Activated T-cell treated with anti-CD3 and anti-CD28 coated beads, Interleukin-2, amount 50 U/mL, for 72 hours (primary cell): ENCODE results near the gene PITX2. TPM values are rescaled to one million over a fixed set of nuclear protein-coding genes. Genes with fewer than 3 reads are reported as not detected.

Experiments used
- ATAC-seq, 2 donors: fragments of 150-1000 bp; cut with Tn5 transposase; replicated peaks in 1 of 2; 2 replicates each; pipeline ENCODE4 v1.10.0; 2021; ENCODE audit warnings: moderate library complexity in 2 of 2, mild to moderate bottlenecking in 1 of 2
- DNase-seq, 2 donors: peaks; one replicate each; pipeline ENCODE4 v3.0.0; 2021 to 2022; ENCODE audit warnings: mixed read lengths in 1 of 2
- H3K27ac Mint-ChIP-seq: one replicate; pipeline ENCODE4 v1.8.0; 2022; ENCODE audit warnings: mild to moderate bottlenecking, moderate library complexity, mixed read lengths
- H3K27me3 Mint-ChIP-seq: one replicate; pipeline ENCODE4 v1.8.0; 2022; ENCODE audit warnings: low read depth, mixed read lengths
- H3K36me3 Mint-ChIP-seq, 2 donors: one replicate each; pipeline ENCODE4 v1.8.0; 2022; ENCODE audit warnings: mixed read lengths in 2 of 2, mild to moderate bottlenecking in 1 of 2; ENCODE audit not compliant: insufficient read depth in 2 of 2
- H3K4me1 Mint-ChIP-seq: one replicate; pipeline ENCODE4 v1.8.0; 2022; ENCODE audit warnings: low read depth, mixed read lengths
- H3K4me3 Mint-ChIP-seq, 2 donors: one replicate each; pipeline ENCODE4 v1.8.0; 2022; ENCODE audit warnings: mild to moderate bottlenecking in 2 of 2, mixed read lengths in 2 of 2, moderate library complexity in 2 of 2
- H3K9me3 Mint-ChIP-seq, 2 donors: one replicate each; pipeline ENCODE4 v1.8.0; 2022; ENCODE audit warnings: mixed read lengths in 2 of 2
- total RNA-seq, 2 donors: library from RNA; stranded (reverse); gene quantifications; one replicate each; pipeline ENCODE4 v1.2.3, GENCODE V29; 2022

PITX2 gene
- total RNA-seq, 2 donors from 2014 or later, result 0.31 TPM; not detected in 1

DNA sequence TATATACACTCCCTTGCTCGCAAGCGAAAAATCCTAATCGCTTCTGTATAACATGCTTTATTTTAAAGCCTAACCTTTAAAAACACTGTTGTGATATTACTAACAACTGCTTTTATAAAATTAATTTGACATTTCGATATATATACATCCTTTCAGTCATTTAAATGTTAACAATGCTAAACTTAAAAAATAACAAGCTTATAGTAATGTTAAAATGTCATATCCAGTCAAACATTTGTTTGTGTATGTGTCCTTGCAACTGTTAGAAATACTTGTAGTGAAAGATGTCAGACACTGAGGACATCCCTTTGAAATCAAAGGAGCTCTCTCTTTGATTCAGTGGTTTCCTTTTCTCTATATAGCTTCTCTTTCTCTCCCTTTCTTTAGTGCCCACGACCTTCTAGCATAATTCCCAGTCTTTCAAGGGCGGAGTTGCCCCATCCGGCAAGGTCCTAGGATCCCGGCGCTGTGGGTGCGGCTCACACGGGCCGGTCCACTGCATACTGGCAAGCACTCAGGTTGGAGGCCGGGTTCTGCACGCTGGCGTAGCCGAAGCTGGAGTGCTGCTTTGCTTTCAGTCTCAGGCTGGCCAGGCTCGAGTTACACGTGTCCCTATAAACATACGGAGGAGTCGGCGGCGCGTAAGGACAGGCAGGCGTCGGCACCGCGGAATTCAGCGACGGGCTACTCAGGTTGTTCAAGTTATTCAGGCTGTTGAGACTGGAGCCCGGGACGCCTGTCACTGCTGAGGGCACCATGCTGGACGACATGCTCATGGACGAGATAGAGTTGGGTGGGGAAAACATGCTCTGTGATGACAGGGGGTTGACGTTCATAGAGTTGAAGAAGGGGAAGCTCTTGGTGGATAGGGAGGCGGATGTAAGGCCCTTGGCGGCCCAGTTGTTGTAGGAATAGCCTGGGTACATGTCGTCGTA lies 5.0 kb downstream of the PITX2 start:
- peak overlapping the region; percentile 53 to 69 for H3K4me3 Mint-ChIP-seq
- H3K27me3 Mint-ChIP-seq, result peaks cover 86% of the 10 kb centered on the region
- no peaks in the 10 kb centered on the region for H3K9me3 Mint-ChIP-seq
- DNase-seq (no peak), ATAC-seq (no peak)
- no peak overlapping the region for H3K27ac Mint-ChIP-seq
- H3K36me3 Mint-ChIP-seq, result peaks cover 3 to 7% of the 10 kb centered on the region in 2 donors
- peaks cover 44% of the 10 kb centered on the region for H3K4me1 Mint-ChIP-seq

DNA sequence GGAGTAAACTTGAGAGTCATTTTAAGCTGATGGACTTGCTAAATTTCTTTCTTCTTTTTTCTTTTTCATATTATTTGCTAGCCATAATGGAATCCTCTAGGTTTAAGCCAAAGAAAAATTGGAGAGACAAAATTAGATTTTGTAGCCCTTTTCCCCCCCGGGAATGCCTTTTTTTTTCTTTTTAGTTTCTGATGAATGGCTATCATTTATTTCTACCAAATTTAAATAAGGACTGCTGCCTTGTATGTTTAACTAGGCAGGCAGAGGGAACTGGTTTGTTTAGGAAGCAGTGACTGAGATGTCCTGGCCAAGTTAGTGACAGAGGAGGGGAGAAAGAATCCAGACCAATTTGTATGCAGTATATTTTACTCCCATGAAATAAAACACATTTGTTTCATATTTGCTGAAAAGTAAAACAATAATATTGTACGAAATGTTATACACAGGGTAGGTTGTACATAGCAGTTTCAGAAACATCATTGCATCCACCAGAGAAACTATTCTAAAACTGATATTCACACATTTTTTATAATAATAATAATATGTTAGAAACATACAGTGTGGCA lies 5.7 kb downstream of the PITX2 start:
- H3K36me3 Mint-ChIP-seq, result peaks cover 3 to 7% of the 10 kb centered on the region in 2 donors
- no peak overlapping the region for H3K27ac Mint-ChIP-seq
- no peak for ATAC-seq

DNA sequence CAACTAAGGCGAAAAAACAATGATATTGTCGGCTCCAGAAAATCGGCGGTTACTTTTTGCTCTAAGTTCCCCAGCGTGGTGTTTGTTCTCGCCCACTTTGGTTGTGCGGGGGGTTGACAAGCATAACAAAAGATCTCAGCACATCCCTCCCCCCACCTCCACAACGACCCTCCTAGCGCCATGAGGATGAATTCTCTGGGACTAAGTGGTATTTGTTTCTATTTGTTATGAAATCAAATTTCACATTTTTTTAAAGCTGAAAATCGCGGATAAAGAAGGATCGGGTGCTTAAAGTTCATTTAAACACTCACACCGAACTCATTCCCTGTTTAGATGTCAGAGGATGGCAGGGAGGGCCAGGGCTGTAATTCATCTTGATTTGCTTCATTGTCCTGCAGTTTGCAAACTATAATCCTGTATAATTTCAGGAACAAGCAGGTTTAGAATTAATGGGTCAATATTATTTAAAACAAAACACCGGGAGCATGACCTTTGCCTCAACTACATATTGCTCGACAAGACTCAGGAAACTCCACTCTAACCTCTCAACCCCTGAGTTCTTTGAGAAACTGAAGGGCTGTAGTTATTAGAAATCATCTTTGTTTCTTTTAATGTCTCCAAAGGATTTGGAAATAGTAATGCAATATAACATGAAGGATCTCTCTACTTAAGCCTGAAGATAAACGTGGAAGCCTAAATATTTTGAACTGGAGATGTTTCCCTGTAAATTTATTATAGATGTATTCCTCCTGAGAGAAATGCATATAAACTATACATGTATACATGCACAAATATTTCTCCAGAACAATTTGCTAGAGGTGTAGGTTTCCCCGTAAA lies 6.4 kb downstream of the PITX2 start:
- Mint-ChIP-seq H3K36me3 (peaks cover 3 to 7% of the 10 kb centered on the region in 2 donors), H3K27ac (no peak overlapping the region), H3K9me3 (no peaks in the 10 kb centered on the region), H3K4me1 (peaks cover 39% of the 10 kb centered on the region), H3K27me3 (peaks cover 92% of the 10 kb centered on the region), H3K4me3 (peak overlapping the region; percentile 47 to 56)
- ATAC-seq, result no peak
- no peak for DNase-seq

More for the DNA sequence above, 5.7 kb downstream of the PITX2 start:
- H3K4me3 Mint-ChIP-seq, result no peak overlapping the region
- no peak for DNase-seq
- H3K9me3 Mint-ChIP-seq, result no peaks in the 10 kb centered on the region
- peaks cover 92% of the 10 kb centered on the region for H3K27me3 Mint-ChIP-seq
- peaks cover 44% of the 10 kb centered on the region for H3K4me1 Mint-ChIP-seq

DNA sequence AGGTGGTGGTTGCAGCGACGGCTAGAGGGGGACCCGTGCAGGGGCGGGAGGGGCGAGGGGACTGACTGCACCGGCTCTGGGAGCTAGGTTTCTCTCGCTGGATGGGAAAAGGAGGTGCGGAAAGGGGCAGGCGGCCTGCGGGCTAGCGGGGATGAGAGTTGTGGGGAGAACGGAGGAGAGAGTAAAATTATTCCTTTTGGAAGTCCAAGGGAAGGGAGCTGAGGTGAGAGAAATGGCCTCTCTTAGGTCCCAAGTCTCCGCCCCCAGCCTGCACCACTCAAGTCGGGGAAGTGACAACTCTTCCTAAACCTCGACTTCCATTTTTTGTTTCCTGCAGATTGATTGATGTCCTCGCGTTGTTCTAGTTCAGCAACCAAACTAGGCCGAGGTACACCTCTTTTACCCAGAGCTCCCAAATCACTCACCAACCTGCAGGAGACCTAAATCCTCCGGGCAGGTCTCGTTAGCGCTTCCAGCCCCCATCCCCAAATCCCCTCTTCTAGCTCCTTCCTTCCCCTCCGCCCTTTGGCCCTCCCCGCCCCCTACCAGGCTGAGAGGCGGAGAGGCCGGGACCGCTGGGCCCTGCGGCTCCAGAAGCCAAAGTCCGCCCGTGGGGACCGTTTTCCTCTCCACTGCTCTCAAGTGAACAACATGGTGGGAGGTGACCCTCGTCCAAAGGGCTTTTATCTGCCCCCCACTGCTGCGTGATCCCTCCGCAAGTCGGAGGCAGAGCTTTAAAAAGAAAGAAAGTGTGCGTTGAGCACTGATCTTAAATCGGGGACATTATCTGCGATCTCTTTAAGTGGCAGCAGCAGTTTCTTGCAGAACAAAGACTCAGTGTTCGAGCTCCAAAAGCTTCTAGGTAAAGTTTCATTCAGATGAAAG lies 7.3 kb downstream of the PITX2 start:
- Mint-ChIP-seq H3K4me1 (peaks cover 33% of the 10 kb centered on the region), H3K27me3 (peaks cover 91% of the 10 kb centered on the region), H3K9me3 (no peaks in the 10 kb centered on the region), H3K4me3 (peak overlapping the region; percentile 47 to 56), H3K36me3 (peaks cover 3 to 7% of the 10 kb centered on the region in 2 donors), H3K27ac (no peak overlapping the region)
- DNase-seq, result no peak
- ATAC-seq, result no peak

DNA sequence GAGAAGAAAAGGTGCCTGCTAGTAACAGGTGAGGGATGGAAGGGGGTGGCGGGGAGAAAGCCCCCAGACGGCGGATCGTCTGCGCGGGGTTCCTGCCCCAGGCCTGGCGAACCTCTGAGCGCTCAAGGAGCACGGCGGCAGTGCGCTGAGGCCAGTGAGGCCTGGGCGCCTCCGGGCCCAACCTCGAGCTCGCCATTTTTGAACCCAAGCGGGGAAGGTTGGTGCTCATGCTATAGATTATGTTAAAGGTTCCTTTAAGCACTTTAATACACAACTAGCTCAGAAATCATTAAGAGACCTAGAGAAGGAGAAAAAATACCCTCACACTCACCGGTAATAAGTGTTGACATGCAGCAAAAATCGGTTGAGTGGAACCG lies 7.9 kb downstream of the PITX2 start:
- H3K4me3 Mint-ChIP-seq, result peak overlapping the region in 1 of 2 donors; percentile 41

DNA sequence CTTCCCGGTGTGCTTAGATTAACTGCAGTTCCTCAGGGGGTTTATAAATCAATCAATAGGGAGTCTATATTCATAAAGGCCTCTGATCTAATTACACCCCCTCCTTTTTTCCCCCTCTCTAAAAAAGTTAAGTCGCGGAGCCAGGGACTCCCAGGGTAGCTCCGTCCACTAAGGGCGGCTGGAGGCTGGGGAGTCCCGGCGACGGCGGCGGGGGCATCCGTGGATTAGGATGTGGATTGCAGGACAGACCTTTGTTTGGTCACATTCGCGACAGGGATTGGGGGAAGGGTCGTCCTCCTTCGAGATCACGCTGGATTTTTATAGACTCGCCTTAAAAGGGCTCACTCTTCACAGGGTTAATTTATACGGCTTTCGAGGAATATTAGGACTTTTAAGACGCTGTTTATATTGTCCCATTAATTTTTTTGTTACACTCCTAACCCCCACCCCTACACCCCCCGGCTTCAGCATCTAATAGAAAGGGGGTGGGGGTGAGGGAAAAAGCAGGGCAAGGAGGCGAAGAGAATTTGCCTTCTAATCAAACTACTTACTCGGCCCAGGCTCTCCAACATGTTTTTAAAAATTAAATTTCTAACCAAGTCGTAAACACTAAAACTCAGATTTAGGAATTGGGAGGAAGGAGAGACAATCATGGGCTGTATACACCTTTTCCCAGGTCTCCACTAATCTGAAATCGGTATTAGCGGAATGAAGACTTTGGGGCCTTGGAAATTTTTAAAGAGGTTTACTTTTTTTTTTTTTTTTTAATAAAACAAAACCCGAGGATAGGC lies 8.5 kb downstream of the PITX2 start:
- H3K9me3 Mint-ChIP-seq, result no peaks in the 10 kb centered on the region
- peaks cover 90% of the 10 kb centered on the region for H3K27me3 Mint-ChIP-seq
- no peak overlapping the region for H3K27ac Mint-ChIP-seq
- H3K36me3 Mint-ChIP-seq, result peaks cover 3 to 5% of the 10 kb centered on the region in 2 donors
- H3K4me1 Mint-ChIP-seq, result peaks cover 20% of the 10 kb centered on the region
- ATAC-seq (no peak), DNase-seq (no peak)
- H3K4me3 Mint-ChIP-seq, result no peak overlapping the region

More for the DNA sequence above, 7.9 kb downstream of the PITX2 start:
- DNase-seq (no peak), ATAC-seq (no peak)
- H3K27ac Mint-ChIP-seq, result no peak overlapping the region
- H3K27me3 Mint-ChIP-seq, result peaks cover 90% of the 10 kb centered on the region
- peaks cover 3 to 6% of the 10 kb centered on the region in 2 donors for H3K36me3 Mint-ChIP-seq
- H3K4me1 Mint-ChIP-seq, result peaks cover 26% of the 10 kb centered on the region
- no peaks in the 10 kb centered on the region for H3K9me3 Mint-ChIP-seq

DNA sequence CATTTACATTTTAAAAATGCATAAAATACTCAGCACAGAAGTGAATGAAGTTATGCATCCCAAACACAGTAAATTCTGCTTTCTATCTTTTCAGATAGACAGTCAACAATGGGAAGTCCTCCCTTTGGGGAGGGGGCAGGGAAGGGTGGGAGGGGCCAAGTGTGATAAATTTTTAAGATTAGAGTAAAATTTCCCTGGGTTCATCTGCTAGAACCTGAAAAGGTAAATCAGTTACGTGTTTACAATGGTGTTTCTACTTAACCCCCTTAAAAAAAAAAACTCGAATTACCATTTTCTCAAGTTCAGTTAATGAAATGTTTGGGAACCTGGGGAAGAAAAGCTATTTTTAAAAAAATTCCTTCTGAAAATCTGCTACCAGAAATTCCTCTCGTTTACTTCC lies 9.1 kb downstream of the PITX2 start:
- DNase-seq (no peak), ATAC-seq (no peak)
- H3K4me3 Mint-ChIP-seq, result no peak overlapping the region
- peaks cover 19% of the 10 kb centered on the region for H3K4me1 Mint-ChIP-seq
- no peak overlapping the region for H3K27ac Mint-ChIP-seq
- H3K27me3 Mint-ChIP-seq, result peaks cover 90% of the 10 kb centered on the region
- no peaks in the 10 kb centered on the region for H3K9me3 Mint-ChIP-seq
- H3K36me3 Mint-ChIP-seq, result peaks cover 2 to 5% of the 10 kb centered on the region in 2 donors

DNA sequence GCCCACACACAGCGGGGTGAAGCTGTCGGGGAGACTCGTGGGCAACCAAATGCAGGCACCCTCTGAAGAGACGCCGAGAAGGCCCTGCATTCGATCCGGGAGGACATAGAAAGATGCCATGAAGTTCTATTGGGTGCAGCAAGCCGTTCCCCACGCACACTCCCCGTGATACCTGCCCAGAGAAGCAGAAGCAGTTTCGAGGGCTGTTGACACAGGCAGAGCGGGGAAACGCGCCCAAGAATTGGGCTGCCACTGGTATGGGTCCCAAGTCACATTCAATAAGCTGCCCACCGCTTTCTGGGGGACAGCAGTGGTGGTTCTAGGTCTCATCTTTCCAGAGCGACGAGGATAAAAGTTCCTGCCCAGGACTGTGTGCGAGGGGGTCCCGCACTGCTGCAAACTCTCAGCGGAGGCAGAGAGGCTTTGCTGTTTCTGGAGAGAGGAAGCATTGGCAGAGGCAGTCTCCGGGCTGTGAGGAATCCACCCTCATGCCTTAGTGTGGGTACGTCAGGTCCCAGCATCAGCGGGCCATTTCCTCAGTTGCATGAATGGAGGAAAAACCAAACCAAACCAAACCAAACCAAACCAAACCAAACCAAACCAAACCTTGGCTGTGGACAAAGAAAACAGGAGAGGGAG lies 10.1 kb downstream of the PITX2 start:
- Mint-ChIP-seq H3K27ac (no peak overlapping the region), H3K36me3 (peaks cover 0 to 5% of the 10 kb centered on the region in 2 donors), H3K9me3 (no peaks in the 10 kb centered on the region), H3K4me3 (no peak overlapping the region), H3K27me3 (peaks cover 90% of the 10 kb centered on the region), H3K4me1 (peaks cover 10% of the 10 kb centered on the region)
- ATAC-seq (no peak), DNase-seq (no peak)

DNA sequence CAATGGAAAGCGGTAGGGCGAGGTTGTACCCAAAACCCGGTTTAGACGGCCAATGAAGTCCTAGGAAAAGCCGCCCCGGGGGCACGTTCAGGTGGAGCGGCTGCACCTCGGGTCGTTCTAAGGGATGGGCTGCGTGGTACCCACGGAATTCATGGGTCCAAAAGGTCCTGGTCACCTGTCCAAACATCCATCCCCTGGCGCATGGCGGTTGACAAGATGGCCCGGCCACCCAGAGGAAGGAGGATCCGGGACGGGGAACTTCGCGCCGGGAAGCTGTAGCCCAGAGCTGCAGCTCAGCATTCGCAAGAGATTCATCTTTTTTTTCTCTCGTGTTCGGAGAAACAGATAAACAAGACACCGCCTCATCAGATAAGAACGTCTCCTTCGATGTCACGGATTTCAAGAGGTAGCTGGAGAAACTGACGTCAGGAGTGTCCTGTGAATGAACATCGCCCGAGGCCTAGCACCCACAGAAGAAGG lies 10.9 kb downstream of the PITX2 start:
- peaks cover 0 to 5% of the 10 kb centered on the region in 2 donors for H3K36me3 Mint-ChIP-seq
- peaks cover 83% of the 10 kb centered on the region for H3K27me3 Mint-ChIP-seq
- no peak overlapping the region for H3K4me3 Mint-ChIP-seq
- ATAC-seq (no peak), DNase-seq (no peak)
- H3K27ac Mint-ChIP-seq, result no peak overlapping the region
- H3K4me1 Mint-ChIP-seq, result peaks cover 10% of the 10 kb centered on the region
- H3K9me3 Mint-ChIP-seq, result no peaks in the 10 kb centered on the region

DNA sequence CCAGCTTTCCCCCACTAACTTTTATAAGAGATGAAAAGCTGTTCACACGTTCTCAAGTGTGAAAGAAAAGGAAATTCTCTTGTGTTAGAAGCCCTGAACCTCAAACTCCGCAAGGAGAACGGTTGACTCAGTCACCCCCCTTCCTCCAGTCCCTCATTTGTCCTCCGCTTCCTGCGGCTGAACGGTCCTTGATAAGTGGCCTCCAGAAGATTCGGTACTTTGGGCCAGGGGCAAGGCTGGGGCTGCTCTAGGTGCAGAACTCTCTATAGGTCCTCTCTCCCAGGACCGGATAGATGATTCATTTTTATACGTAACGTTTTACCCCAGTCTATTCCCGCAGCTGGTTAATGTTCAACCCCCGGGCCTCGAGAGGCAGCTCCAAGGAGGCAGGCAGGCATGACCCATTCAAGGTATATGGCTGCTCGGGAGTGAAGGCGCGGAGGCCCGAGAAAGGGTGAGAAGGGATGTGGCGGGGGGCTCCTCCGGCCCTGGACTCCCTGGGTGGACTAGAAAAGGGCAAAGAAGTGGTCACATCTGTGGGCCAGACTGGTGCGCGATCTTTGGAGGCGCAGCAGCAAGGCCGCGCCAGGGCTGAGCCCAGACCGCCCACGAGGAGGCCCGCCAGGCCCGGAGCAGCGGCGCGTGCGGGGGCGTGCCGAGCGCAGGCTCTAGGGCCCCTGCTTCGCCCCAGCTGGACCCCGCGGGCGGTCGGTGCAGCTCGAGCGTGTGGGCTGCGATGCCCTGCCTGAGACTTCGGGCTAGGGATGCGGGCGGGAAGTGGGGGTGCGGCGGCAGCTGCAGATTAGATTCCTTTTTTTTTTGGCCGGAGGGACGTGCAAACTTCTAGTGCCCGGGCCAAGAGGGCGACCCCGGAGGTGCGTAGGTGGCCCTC lies 11.7 kb downstream of the PITX2 start:
- Mint-ChIP-seq H3K4me1 (peaks cover 8% of the 10 kb centered on the region), H3K27ac (no peak overlapping the region), H3K27me3 (peaks cover 75% of the 10 kb centered on the region), H3K36me3 (peaks cover 0 to 5% of the 10 kb centered on the region in 2 donors), H3K4me3 (peak overlapping the region in 1 of 2 donors; percentile 14), H3K9me3 (no peaks in the 10 kb centered on the region)
- peak; percentile 39 to 40 for ATAC-seq
- no peak for DNase-seq

DNA sequence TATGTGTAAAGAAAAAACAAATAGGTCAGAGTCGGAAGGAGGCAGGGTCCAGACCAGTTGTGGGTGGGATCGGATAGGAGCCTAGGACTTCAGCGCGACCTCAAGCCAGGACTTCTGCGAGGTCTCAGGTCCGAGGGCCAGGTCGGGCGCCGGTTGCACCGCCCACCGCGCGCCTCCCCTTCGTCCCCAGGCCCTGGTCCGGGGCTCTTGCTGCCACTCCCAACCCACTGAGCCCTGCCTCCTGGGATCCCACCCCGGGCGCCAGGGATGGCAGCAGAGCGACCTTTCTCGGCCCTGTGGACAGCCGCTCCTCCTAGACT lies 12.3 kb downstream of the PITX2 start:
- no peak overlapping the region for H3K4me3 Mint-ChIP-seq
- peaks cover 69% of the 10 kb centered on the region for H3K27me3 Mint-ChIP-seq
- no peaks in the 10 kb centered on the region for H3K9me3 Mint-ChIP-seq
- H3K27ac Mint-ChIP-seq, result no peak overlapping the region
- H3K36me3 Mint-ChIP-seq, result peaks cover 0 to 2% of the 10 kb centered on the region in 2 donors
- DNase-seq, result no peak
- no peak for ATAC-seq
- peaks cover 1% of the 10 kb centered on the region for H3K4me1 Mint-ChIP-seq
